MCF 10A (cell line): ENCODE measurements around the gene TNIP3. TPM values are rescaled to one million over a fixed set of nuclear protein-coding genes. Genes with fewer than 3 reads are reported as not detected.
A peak's percentile ranks its signal among the peaks of the same experiment; 100 is the strongest.

Source experiments
- BruUV-seq: library from RNA; stranded (reverse); fragments of 400-500 nt; replicated peaks from 2 replicates; lab custom pipeline; 2021; lab: Mats Ljungman, UMichigan
- CTCF ChIA-PET: fragments of 300-600 bp; sonication (Branson Sonifier 250); formaldehyde crosslinking; extraction: SDS; loops from one replicate; lab custom pipeline; 2021; ENCODE audit warnings: antibody characterized with exemption, inconsistent platforms; lab: Yijun Ruan, JAX
- POLR2A ChIA-PET: fragments of 300-600, 350-650 bp; sonication (Branson Sonifier 250); formaldehyde crosslinking; extraction: SDS; loops from one replicate; lab custom pipeline; 2020; ENCODE audit warnings: antibody characterized with exemption, inconsistent platforms; lab: Yijun Ruan, JAX
- DNase-seq: peaks from one replicate; pipeline ENCODE4 v3.0.0-alpha.2; 2018; ENCODE audit not compliant: unreplicated experiment
- H3K27ac Mint-ChIP-seq: one replicate; pipeline ENCODE4 v1.8.0; 2022; ENCODE audit warnings: mild to moderate bottlenecking, low read depth, mixed read lengths; ENCODE audit not compliant: unreplicated experiment
- H3K27me3 Mint-ChIP-seq: one replicate; pipeline ENCODE4 v1.8.0; 2022; ENCODE audit warnings: mixed read lengths; ENCODE audit not compliant: insufficient read depth, unreplicated experiment
- H3K36me3 Mint-ChIP-seq: one replicate; pipeline ENCODE4 v1.8.0; 2022; ENCODE audit warnings: mild to moderate bottlenecking, moderate library complexity, mixed read lengths; ENCODE audit not compliant: insufficient read depth, unreplicated experiment
- H3K4me1 Mint-ChIP-seq: one replicate; pipeline ENCODE4 v1.8.0; 2022; ENCODE audit warnings: mixed read lengths; ENCODE audit not compliant: insufficient read depth, unreplicated experiment
- H3K4me3 Mint-ChIP-seq: one replicate; pipeline ENCODE4 v1.8.0; 2022; ENCODE audit warnings: mild to moderate bottlenecking, moderate library complexity, mixed read lengths; ENCODE audit not compliant: unreplicated experiment
- H3K9me3 Mint-ChIP-seq: one replicate; pipeline ENCODE4 v1.8.0; 2022; ENCODE audit warnings: mixed read lengths; ENCODE audit not compliant: unreplicated experiment
- CTCF ChIP-seq: fragments of 200-600 bp; IDR thresholded peaks from one replicate; pipeline ENCODE4 v1.8.0; 2022; ENCODE audit warnings: antibody characterized with exemption, mild to moderate bottlenecking; ENCODE audit not compliant: unreplicated experiment
- intact Hi-C: fragments of 100-400 bp; cut with micrococcal nuclease; formaldehyde crosslinking; loops from 2 replicates; pipeline ENCODE4 v1.14.1; 2022
- total RNA-seq: library from RNA; stranded (reverse); gene quantifications from 2 replicates; pipeline ENCODE4 v1.2.3, GENCODE V29; 2022

Gene TNIP3
- total RNA-seq, 1 experiment from 2014 or later, result 2.1 TPM

- no peaks in the 10 kb centered on the region for H3K9me3 Mint-ChIP-seq
- POLR2A ChIA-PET, result interaction anchor here (0.6 to 0.7 kb wide), 2 partner anchors 74 to 1437 kb away, joined by 3 read pairs; no protein-coding TSS in a partner anchor
These were observed 34.1 kb upstream of the TNIP3 start for GRCh38 chr4:121198251-121198650.

DNA sequence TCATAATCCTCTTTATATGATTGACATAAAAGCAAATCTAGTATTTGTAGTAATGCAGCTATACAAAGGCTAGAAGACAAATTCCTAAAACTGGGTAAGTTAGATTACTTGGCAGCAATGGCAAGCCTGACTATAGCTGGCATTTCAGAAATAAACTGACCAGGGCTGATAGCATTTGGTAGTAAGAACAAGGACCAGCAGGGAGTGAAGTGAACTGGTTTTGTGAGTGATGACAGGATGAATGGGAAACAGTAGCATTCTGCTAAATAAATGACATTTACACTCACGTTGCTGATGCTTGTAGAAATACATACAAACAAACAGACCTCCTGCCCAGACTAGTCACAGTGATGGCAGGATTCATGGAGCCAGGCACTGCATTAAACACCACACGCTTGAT, 31.5 kb upstream of the TNIP3 start:
- ChIA-PET POLR2A (interaction anchor here (0.5 to 0.7 kb wide), 2 partner anchors 23 to 42 kb away, joined by 3 to 4 read pairs; no protein-coding TSS in a partner anchor), CTCF (interaction anchor here (1.1 to 6.4 kb wide), 2 partner anchors 8 to 112 kb away, joined by 4 to 52 read pairs; no protein-coding TSS in a partner anchor)
- no peak overlapping the region for H3K4me3 Mint-ChIP-seq

More at GRCh38 chr4:121198251-121198650, 34.1 kb upstream of the TNIP3 start:
- CTCF ChIA-PET, result interaction anchor here (0.6 to 6.4 kb wide), 6 partner anchors 9 to 530 kb away, joined by 3 to 52 read pairs (median 3); no protein-coding TSS in a partner anchor
- DNase-seq, result no peak
- H3K4me3 Mint-ChIP-seq, result no peak overlapping the region
- BruUV-seq, result no TSS peak
- no peaks in the 10 kb centered on the region for H3K27me3 Mint-ChIP-seq
- no peak overlapping the region for H3K27ac Mint-ChIP-seq
- no peak for TF ChIP-seq CTCF
- H3K36me3 Mint-ChIP-seq, result no peaks in the 10 kb centered on the region
- peaks cover 6% of the 10 kb centered on the region for H3K4me1 Mint-ChIP-seq
- intact Hi-C loops, result loop anchor here (10.0 kb wide), 1 partner anchor 1043 kb away; no protein-coding TSS in a partner anchor

GRCh38 chr4:121192480-121192879, 28.4 kb upstream of the TNIP3 start:
- peak; percentile 73 for TF ChIP-seq CTCF
- peak; percentile 68 for DNase-seq
- Mint-ChIP-seq H3K27me3 (no peaks in the 10 kb centered on the region), H3K4me3 (peak overlapping the region; percentile 69), H3K9me3 (no peaks in the 10 kb centered on the region), H3K27ac (no peak overlapping the region), H3K36me3 (no peaks in the 10 kb centered on the region), H3K4me1 (peaks cover 15% of the 10 kb centered on the region)
- intact Hi-C loops, result loop anchor here (1.0 to 10.0 kb wide), 7 partner anchors 60 to 1038 kb away; no protein-coding TSS in a partner anchor
- CTCF ChIA-PET, result interaction anchor here (0.6 to 8.4 kb wide), 72 partner anchors 8 to 1616 kb away, joined by 3 to 138 read pairs (median 5); no protein-coding TSS in a partner anchor
- BruUV-seq, result no TSS peak
- POLR2A ChIA-PET, result interaction anchor here (0.7 to 1.9 kb wide), 5 partner anchors 80 to 544 kb away, joined by 3 to 10 read pairs (median 3); no protein-coding TSS in a partner anchor

More for the DNA sequence above, 31.5 kb upstream of the TNIP3 start:
- no peak for TF ChIP-seq CTCF
- Mint-ChIP-seq H3K4me1 (peaks cover 11% of the 10 kb centered on the region), H3K36me3 (no peaks in the 10 kb centered on the region), H3K27me3 (no peaks in the 10 kb centered on the region), H3K9me3 (no peaks in the 10 kb centered on the region), H3K27ac (no peak overlapping the region)
- no peak for DNase-seq
- intact Hi-C loops, result loop anchor here (10.0 kb wide), 1 partner anchor 1041 kb away; no protein-coding TSS in a partner anchor
- no TSS peak for BruUV-seq

DNA sequence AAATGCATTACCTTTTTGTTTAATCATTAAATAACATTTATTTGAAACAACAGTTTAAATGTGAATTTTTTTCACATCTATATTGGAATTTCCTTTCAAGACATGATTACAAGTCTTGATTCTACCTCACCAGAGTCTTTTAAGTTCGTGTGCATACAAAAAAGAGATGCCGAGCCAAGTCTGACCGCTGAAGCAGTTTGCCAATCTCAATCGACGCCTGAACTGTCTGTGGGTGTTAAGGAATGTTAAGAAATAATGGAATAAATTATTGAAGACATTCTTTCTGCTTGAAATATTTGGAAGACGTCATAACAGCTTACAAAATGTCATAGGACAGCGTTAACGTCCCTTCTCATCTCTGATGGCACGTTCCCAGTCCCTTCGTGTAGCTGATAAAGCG, 27.9 kb upstream of the TNIP3 start:
- Mint-ChIP-seq H3K9me3 (no peaks in the 10 kb centered on the region), H3K27ac (no peak overlapping the region), H3K4me3 (peak overlapping the region; percentile 69), H3K36me3 (no peaks in the 10 kb centered on the region), H3K4me1 (peaks cover 15% of the 10 kb centered on the region), H3K27me3 (no peaks in the 10 kb centered on the region)
- TF ChIP-seq CTCF, result no peak
- DNase-seq, result no peak
- intact Hi-C loops, result loop anchor here (1.0 to 10.0 kb wide), 7 partner anchors 60 to 1037 kb away; no protein-coding TSS in a partner anchor
- CTCF ChIA-PET, result interaction anchor here (0.6 to 8.4 kb wide), 68 partner anchors 9 to 1616 kb away, joined by 3 to 138 read pairs (median 5); no protein-coding TSS in a partner anchor
- POLR2A ChIA-PET, result interaction anchor here (0.7 to 1.9 kb wide), 2 partner anchors 116 to 279 kb away, joined by 3 to 10 read pairs; no protein-coding TSS in a partner anchor
- BruUV-seq, result no TSS peak
